Measurements from ENCODE around the gene TIPIN. TPM values are rescaled to one million over a fixed set of nuclear protein-coding genes. Genes with fewer than 3 reads are reported as not detected.

TIPIN gene
- total and polyA plus RNA-seq, 2 of the 8 experiments (the other 6 are each of a cell fraction or from before 2014, with no cell fraction given) = 8.5 to 24.7 TPM

GRCh38 chr15:66374179-66374578 lies 17.7 kb upstream of the TIPIN start:
- TF ChIP-seq SRF (IDR thresholded peaks at IDR 0.05; ENCODE audit: low read depth, low read length) = no peak
- Histone ChIP-seq H4K8ac (ENCODE audit: extremely low read depth, insufficient read depth, low read length) (no peak overlapping the region), H3K27ac (ENCODE audit: low read depth, low read length) (no peak overlapping the region), H3K23ac (ENCODE audit: insufficient read length) (no peak overlapping the region), H4K91ac (replicated peaks; ENCODE audit: insufficient read length, low read length) (no peak overlapping the region), H4K5ac (ENCODE audit: insufficient read length, low read depth, low read length) (no peak overlapping the region), H2BK120ac (replicated peaks; ENCODE audit: low read depth, low read length) (no peak overlapping the region), H3K4me1 (replicated peaks in 1 of 4; ENCODE audit: control insufficient read depth in 3 of 4, insufficient read depth in 4 of 4, low read length in 3 of 4) (peaks cover 0 to 5% (median 2%) of the 10 kb centered on the region in 4 experiments; a peak in 3 of 7 replicates), H3K18ac (ENCODE audit: extremely low read depth, low read length) (no peak overlapping the region), H3K4me2 (ENCODE audit: insufficient read depth in 1 of 2, low read depth in 2 of 2, low read length in 2 of 2) (no peak overlapping the region), H3K4me3 (ENCODE audit: extremely low read depth in 1 of 4, insufficient read depth in 2 of 4, low read depth in 3 of 4, low read length in 4 of 4) (no peak overlapping the region), H3K56ac (replicated peaks; ENCODE audit: insufficient read length, low read depth, low read length) (no peak overlapping the region), H2BK20ac (ENCODE audit: low read length) (no peak overlapping the region), H3K36me3 (ENCODE audit: control insufficient read depth in 2 of 4, insufficient read depth in 4 of 4, low read length in 3 of 4) (no peaks in the 10 kb centered on the region), H3K9ac (replicated peaks in 1 of 4; ENCODE audit: extremely low read depth in 1 of 4, low read depth in 3 of 4, low read length in 3 of 4) (no peak overlapping the region), H3K4ac (replicated peaks; ENCODE audit: insufficient read length, low read depth, low read length) (no peak overlapping the region), H3K9me3 (ENCODE audit: insufficient read depth in 2 of 2, low read depth in 1 of 2, low read length in 1 of 2) (peaks cover 3 to 9% of the 10 kb centered on the region in 2 experiments; a peak in 2 of 4 replicates), H3K14ac (ENCODE audit: insufficient read length) (no peak overlapping the region), H3K23me2 (ENCODE audit: low read depth, low read length) (no peaks in the 10 kb centered on the region), H2AFZ (ENCODE audit: low read length) (no peak overlapping the region), H2BK12ac (ENCODE audit: low read depth, low read length) (no peak overlapping the region), H3K79me2 (ENCODE audit: control insufficient read depth in 1 of 2, insufficient read depth in 2 of 2, low read length in 2 of 2) (no peaks in the 10 kb centered on the region), H3K79me1 (ENCODE audit: low read depth, low read length) (no peaks in the 10 kb centered on the region), H2AK5ac (ENCODE audit: low read depth, low read length) (no peak overlapping the region), H2BK5ac (ENCODE audit: low read depth, low read length) (no peak overlapping the region), H2BK15ac (ENCODE audit: low read length) (no peak overlapping the region), H3K27me3 (replicated peaks in 1 of 4; ENCODE audit: control insufficient read depth in 3 of 4, extremely low read depth in 1 of 4, insufficient read depth in 3 of 4, low read length in 3 of 4) (no peaks in the 10 kb centered on the region), H4K20me1 (replicated peaks in 1 of 2; ENCODE audit: control insufficient read depth in 1 of 2, insufficient read depth in 2 of 2, low read length in 2 of 2) (no peaks in the 10 kb centered on the region)
- WGBS, 2 experiments (ENCODE audit: extremely low coverage in 1 of 2, insufficient coverage in 1 of 2, insufficient read length in 1 of 2, insufficient replicate concordance in 2 of 2, low coverage in 1 of 2, low lambda C conversion rate in 2 of 2, missing lambda C conversion rate in 1 of 2) = 91% methylated on average over 4 of the region's 4 CpGs; no CpG with 5 or more reads in 1 of the 2 experiments
- ChIA-PET CTCF (ENCODE audit: partially characterized antibody) (interaction anchor here (2.0 kb wide), 1 partner anchor 12 kb away, joined by 5 read pairs; the partner anchor contains the start of gene MAP2K1), POLR2A (ENCODE audit: partially characterized antibody) (no interaction called here)
- FAIRE-seq = no peak
- DNase-seq (ENCODE audit: low read depth in 1 of 2, low spot score in 2 of 2) = no peak
